ENCODE measurements around the gene IRX1.

IRX1 gene

DNA sequence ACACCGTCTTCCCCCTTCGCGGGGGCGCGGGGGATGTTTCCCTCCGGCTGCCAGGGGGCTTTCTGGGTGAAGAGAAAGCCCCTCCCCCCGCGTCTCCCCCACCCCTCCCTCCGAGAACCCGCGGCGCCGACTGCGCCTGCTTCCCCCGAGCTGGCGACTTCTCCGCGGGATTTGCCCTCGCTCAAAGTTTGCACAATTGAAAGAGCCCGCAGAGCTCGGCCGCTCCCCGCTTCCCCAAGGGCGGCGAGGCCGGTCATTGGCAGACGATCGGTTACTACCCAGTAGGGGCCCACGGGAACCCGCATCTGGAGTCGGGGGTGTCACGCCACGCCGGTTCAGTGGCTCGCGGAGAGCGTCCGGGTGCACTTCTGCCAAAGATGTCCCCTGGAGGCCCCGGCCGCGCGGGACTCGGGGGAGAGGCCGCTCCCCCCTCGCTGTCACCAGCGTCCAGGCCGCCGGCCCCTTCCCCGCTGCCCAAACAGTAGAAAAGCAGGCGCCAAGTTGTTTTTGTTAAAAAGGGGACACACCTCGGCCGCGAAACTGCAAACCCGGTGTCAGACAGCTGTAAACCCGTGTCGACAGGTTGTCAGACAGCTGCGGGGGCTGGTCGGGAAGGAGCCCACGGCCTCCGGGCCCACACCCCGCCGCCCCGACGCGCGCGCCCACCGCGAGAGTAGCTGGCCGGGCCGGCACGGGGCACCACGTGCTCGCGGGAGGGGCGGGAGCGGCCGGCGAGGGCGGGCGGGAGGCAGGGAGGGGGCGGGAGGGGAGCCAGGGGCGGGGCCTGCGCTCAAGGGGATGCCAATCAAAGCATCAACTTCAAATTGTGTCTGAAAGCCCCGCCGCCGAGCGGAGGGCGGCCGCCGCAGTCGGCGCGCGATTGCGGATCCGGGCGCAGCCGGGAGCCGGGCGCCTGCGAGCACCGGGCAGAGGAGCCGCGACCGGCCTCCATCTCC is at the start of gene IRX1:
TSS of gene IRX1 (plus strand) at position 827 of the 956 bp plus-strand sequence. CDS start 274 bp downstream, outside the sequence.
- no peak for DNase-seq (ENCODE audit: low read depth in 2 of 2)

GRCh38 chr5:3546028-3546427 is 49.6 kb upstream of the IRX1 start:
- DNase-seq (ENCODE audit: low read depth in 2 of 2) = no peak

- no peak for DNase-seq (ENCODE audit: low read depth in 2 of 2)
Measured at GRCh38 chr5:3564116-3564515, 31.5 kb upstream of the IRX1 start.

DNA sequence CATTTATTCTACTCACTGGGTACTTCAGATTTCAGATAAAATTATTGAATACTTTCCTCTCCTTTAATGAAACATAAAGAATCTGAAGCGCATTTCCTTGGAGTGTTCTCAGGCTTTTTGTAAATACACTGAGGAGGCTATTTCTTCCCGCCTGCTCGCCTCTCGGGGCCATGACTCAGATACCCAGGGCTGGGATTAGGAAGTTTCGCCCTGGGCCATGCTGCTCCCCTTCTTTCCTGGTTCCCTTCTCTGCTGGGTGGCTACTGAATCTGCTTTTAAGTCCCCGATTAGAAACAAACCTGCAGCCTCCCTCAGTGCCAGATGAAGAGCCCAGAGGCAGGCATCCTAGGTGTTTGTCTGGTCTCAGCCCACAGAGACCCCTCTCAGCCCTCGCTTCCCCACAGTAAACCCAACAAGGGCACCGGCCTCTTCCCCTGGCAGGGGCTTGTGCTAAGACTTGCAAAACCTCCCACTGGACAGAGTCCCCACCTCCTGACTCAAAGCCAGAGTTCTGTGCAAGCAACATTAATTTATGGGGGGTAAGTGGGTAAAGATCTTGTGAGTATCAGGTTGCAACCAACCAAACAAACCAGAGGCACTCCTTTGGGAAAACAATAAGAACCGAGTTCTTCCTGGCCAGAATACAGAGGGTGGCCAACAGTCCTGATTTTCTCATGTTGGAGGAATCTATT is 30.7 kb upstream of the IRX1 start:
- DNase-seq (ENCODE audit: low read depth in 2 of 2) = no peak

- DNase-seq (ENCODE audit: low read depth in 2 of 2) = no peak
Measured at GRCh38 chr5:3584724-3585531, 10.7 kb upstream of the IRX1 start.

DNA sequence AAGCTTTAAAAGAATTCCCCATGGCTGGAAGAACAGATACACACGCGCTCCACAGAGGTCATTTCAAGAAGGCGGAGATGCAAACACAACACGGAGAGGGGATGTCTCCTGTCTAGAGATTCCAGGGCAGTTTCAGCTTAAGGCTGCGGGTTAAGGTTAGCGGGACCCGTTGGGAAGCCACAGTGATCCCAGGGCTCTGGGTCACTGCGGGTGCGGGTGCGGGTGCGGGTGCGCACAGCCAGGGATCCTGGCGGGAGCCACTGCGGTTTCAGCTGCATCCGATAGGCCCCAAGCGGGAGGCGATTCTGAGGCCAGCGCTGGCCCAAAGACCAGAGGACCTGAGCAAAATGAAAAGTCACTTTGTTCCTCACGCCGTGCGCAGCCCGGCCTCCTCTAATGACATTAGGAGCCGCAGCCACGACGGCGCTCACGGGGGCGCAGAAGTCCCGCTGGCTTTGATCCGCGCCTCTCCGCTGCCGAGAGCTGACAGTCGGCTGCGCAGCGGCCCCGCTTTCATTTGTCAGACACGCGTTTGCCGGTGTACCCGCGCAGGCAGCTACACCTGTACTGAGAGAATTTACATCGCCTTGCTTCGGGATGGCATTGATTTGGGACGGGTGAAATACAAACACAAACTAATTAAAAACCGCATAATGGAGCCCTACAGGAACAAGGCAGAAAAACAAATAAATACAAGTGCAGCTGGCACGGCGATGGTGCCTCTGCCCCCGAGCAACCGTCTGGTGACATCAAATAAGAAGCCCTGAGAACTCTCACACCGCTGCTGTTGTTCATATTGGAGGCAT is 5.3 kb upstream of the IRX1 start:
- DNase-seq (ENCODE audit: low read depth in 2 of 2) = no peak

DNA sequence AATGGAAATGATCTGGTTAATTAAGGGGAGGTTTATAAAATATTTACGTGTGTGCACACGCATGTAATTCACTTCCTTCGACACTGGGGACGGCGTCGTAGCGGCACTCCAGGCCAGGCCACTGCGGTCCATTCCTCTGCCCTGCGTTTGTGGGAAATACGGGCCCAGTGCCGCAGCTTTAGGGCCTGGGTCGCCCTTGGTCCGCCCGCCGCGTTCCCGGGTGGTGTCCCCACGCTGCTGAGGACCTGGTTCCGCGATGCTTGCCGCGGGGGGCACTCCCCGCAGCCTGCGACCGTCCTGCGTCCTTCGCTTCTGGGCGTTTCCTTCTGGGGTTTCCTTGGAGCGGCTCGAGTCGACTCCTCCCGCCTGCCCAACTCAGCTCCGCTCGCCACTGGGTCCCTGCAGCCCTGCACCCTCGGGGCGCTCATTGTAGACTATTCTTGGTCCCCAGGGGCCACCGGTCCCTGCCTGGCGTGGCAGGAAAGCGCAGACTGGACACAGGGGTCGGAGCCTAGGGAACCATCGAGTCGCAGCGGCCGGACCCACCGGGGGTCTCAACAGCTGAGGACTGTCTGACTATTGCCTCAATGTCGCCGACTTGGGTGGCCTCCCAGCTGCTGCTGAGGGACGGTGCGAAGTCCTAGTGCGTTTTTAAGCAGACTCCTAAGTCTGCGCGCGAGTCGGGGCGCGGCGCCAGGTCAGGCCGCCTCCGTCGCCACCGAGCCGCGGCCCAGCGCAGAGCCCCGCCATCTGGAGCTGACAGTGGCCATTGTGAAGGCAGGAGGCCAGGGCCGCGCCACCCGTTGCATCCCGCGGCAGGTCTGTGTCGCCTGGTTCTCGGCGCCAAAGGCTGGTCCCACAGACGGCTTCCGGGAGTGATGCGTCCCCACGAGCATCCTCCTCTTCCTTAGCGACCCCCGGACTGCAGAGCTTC is 4.4 kb upstream of the IRX1 start:
- no peak for DNase-seq (ENCODE audit: low read depth in 2 of 2)

- DNase-seq (ENCODE audit: low read depth in 2 of 2) = no peak
Measured at GRCh38 chr5:3592298-3592697, 3.3 kb upstream of the IRX1 start.

DNA sequence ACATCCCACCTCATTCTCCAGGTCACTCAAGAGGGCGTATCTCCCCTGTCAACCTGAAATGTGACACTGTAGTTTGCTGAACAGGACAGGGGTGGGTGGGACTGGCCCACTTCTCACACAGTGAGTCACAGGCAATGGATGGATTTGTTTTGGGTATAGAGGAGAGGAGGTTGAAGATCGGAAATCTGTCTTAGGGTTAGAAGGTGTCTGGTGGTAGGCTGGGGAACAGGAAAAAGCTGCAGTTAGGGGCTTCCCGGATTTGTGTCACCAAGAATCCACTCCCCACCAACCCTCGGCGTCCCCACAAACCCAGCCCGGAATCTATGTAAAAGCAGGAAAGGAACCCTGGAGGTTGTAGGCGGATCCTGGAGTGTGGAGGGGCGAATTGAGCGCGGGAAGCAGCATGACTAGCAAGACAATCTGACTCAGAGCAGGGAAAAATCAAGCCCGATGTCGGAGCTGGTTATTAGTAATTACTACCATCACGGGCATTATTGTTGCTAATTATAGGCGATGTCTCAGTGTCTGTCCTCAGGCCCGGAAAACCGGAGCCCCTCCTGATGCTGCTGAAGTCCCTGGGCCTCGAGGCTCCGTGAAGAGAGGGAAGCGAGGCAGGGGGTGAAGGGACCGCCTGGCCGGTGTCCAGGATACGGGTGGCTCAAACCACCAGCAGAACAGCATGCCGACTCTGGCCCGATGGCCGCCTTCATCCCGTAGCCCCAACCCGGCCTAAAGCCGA is 1.7 kb upstream of the IRX1 start:
- no peak for DNase-seq (ENCODE audit: low read depth in 2 of 2)

GRCh38 chr5:3594510-3595005 is 1.1 kb upstream of the IRX1 start:
- no peak for DNase-seq (ENCODE audit: low read depth in 2 of 2)

DNA sequence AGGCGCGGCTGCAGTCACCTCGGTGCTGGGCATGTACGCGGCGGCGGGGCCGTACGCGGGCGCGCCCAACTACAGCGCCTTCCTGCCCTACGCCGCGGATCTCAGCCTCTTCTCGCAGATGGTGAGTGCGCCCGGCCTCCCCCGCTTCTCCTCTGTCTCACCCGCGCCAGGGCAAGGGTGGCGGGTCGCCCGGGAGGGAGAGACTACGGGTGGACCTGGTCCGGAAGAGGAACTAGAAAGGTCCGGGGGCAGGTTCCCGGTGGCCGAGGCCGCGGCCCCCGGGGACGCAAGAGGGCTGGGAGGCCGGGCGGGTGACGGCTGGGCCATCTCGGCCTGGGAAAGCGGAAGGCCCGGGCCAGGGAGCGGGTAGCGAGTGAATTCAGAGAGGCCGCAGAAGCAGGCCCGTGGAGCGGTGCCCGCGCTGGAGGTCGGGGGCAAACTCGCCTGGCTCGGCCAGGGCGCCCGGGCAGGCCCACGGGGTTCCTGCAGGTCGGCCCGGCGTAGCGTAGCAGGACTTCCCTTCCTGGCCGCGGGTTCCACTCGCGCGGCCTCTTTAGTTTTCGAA is 711 bp downstream of the IRX1 start:
- no peak for DNase-seq (ENCODE audit: low read depth in 2 of 2)

GRCh38 chr5:3596857-3597166 is 1.2 kb downstream of the IRX1 start:
- DNase-seq (ENCODE audit: low read depth in 2 of 2) = no peak

- DNase-seq (ENCODE audit: low read depth in 2 of 2) = no peak
Measured at GRCh38 chr5:3597167-3598007, 1.8 kb downstream of the IRX1 start.

GRCh38 chr5:3598207-3598606 is 2.6 kb downstream of the IRX1 start:
- DNase-seq (ENCODE audit: low read depth in 2 of 2) = no peak

DNA sequence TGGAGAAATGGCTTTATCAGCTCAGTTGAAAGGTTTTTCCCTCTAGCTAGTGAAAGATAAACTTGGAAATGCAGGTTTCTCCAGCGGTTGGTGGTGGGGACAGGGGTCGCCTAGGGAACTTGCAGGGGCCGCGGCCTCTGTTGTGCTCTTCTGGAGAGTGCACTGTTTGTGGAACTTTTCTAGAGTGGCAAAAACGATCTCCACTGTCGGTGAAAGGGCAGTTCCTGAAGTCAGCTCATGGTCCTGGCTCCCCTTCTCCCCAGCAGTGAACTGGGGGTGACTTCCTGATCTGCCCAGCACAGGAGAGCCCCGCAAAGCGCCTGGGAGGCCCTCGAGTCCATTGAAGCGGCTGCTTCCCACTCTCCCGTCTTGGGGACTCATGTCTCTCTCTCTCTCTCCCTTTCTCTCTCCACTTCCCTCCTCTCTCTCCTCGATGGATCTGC is 3.2 kb downstream of the IRX1 start:
- DNase-seq (ENCODE audit: low read depth in 2 of 2) = no peak

DNA sequence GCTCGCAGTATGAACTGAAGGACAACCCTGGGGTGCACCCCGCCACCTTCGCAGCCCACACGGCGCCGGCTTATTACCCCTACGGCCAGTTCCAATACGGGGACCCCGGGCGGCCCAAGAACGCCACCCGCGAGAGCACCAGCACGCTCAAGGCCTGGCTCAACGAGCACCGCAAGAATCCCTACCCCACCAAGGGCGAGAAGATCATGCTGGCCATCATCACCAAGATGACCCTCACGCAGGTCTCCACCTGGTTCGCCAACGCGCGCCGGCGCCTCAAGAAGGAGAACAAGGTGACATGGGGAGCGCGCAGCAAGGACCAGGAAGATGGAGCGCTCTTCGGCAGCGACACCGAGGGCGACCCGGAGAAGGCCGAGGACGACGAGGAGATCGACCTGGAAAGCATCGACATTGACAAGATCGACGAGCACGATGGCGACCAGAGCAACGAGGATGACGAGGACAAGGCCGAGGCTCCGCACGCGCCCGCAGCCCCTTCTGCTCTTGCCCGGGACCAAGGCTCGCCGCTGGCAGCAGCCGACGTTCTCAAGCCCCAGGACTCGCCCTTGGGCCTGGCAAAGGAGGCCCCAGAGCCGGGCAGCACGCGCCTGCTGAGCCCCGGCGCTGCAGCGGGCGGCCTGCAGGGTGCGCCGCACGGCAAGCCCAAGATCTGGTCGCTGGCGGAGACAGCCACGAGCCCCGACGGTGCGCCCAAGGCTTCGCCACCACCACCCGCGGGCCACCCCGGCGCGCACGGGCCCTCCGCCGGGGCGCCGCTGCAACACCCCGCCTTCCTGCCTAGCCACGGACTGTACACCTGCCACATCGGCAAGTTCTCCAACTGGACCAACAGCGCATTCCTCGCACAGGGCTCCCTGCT is 3.8 kb downstream of the IRX1 start:
- no peak for DNase-seq (ENCODE audit: low read depth in 2 of 2)

Measured in stimulated activated CD4-positive, alpha-beta T cell treated with anti-CD3 and anti-CD28 coated beads, Interleukin-1b, Interleukin-23, amount 100 ng/mL, for 4 hours (primary cell).